Left renal cortex interstitium (tissue), 4 donors: ENCODE results near the gene SGCD. TPM values are rescaled to one million over a fixed set of nuclear protein-coding genes. Genes with fewer than 3 reads are reported as not detected.
"Not testable (repeated sequence)": the region's sequence is repeated elsewhere in the genome, so short reads cannot be mapped to it uniquely, and the experiment has no call there.

Experiments used
- DNase-seq, 4 donors: peaks; one replicate each; pipeline ENCODE4 v3.0.0-alpha.2; 2013; ENCODE audit warnings: low read depth in 4 of 4, low spot score in 2 of 4, missing footprints in 1 of 4
- polyA plus RNA-seq, 4 donors: library from polyadenylated mRNA; unstranded; fragments of 120-200 nt; gene quantifications; one replicate each; pipeline ENCODE4 v1.2.1, GENCODE V29; 2013; ENCODE audit not compliant: insufficient read length in 4 of 4

Gene SGCD
- polyA plus RNA-seq, 4 donors: 3.8 to 6.0 (median 5.2) TPM

DNA sequence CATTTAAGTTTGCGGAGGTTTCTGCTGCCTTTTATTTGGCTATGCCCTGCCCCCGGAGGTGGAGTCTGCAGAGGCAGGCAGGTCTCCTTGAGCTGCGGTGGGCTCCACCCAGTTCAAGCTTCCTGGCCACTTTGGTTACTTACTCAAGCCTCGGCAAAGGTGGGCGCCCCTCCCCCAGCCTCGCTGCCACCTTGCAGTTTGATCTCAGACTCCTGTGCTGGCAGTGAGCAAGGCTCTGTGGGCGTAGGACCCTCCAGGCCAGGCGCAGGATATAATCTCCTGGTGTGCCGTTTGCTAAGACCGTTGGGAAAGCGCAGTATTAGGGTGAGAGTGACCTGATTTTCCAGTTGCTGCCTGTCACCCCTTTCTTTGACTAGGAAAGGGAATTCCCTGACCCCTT, 283.6 kb downstream of the SGCD start:
- not testable (repeated sequence) for DNase-seq

DNA sequence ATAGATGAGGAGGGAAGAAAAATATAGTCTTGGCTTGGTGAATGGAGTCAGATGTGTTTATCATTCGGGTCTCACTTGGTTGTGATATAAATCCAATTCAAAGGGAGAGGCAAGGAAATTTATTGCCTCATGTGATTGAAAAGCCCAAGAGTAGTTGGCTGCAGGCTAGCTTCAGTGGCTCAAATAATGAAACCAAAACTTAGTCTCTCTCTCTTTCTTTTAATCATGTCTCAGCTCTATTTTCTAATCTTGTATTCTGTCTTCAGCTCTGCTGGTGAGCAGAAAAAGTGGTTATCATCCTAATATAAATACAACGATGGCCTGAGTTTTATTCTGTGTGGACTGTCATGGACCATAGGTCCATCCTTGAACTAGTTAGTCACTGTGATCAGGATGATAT, 288.9 kb downstream of the SGCD start:
- DNase-seq: no peak

DNA sequence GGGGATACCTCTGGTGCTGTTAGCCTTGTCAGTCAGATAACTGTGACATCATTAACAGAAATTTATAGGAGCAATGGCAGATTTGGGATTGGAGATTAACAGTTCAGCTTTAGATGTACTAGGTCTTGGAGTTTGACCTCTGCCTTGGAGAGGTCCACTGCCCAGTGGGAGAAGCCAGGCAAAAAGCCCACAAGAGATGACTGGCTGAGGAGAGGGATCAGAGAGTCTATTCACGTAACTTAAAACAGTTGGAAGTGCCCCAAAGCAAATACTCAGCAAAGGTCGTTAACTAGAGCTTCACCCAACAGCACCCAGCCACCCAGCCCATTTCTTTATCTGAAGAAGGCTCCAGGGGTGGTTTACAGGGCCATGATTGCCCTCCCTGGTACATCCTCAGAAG, 290.5 kb downstream of the SGCD start:
- DNase-seq: no peak

DNA sequence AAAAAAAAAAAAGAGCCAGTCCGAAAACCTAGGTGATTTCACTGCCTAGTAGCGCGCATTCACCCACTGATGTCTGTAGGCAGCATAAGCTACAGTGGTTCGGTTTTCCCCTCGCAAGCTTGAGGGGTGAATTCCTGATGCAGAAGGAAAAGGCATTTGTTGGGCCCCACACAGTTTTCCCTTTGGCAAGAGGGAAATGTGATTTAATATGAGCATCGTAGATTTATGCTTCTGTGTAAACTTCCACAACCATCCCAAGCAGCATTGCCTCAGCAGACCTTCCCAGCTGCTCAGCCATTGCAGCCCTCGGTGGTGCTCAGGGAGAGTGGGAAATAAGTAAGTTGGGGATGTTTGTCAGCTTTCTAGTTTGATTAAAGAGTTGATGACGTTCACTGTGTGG, 291.6 kb downstream of the SGCD start:
- no peak for DNase-seq

DNA sequence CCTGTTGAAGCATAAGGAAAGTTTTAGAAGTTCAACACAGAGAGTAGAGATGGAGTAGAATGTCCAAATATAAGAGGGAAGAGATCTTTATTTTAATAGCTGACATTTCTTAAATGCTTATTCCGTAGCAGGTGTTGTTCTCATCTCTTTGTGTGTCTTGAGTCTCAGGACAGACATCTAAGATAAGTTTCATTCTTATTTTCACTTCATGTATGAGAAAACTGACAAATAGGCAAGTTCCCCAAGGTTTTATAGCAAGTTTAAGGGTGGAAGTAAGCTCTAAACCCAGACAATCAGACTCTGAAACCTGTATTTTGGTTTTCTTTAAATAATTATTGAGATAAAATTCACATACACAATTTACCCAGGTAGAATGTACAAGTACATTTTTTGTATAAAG, 294.8 kb downstream of the SGCD start:
- no peak for DNase-seq

DNA sequence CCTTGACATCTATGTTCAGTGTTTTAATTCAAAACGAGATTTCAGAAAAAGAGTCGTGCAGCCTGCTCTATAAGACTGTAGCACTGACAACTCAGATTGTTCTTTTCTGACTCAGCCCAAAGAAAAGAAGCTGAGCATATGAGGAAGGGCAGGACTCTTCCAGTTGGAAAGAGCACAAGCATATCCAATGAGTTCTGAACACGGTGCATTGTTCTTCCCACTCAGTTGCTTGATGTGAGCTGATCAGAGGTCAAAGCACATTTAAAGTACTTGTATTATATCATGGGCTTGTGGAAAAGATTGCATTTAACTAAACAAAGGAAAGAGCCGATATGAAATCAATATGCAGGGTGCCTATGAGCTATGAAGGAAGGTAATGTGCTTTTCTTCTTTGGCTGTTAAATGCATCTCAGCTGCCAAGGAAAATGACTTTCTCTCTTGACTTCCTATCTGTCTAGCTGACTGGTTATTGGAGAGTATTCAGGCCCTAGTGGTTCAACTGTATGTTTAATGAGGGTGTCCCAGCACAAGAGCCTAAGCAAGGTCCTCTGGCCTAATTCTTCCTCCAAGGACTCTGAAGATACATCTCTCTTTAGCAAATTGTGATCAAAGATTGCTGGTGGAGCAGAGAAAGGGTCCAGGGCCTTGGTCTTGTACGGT, 296.5 kb downstream of the SGCD start:
- no peak for DNase-seq

DNA sequence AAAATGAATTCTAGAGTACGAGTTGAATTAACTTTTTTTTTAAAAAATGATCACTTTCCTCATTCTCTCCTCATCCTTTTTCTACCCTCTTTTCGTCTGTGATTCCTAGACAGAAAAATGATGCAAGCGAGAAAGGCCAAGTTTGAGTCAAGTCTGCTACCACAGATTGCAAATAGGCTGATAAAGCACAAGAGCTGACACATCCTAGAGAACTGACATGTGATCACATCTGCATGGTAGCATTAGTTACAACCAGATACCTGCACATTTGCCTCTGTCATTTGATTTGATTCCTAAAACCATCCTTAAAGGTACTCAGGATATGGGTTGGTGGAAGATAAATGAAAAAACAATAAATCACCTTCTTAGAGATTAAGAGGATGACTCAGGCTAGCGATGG, 297.7 kb downstream of the SGCD start:
- DNase-seq: no peak

DNA sequence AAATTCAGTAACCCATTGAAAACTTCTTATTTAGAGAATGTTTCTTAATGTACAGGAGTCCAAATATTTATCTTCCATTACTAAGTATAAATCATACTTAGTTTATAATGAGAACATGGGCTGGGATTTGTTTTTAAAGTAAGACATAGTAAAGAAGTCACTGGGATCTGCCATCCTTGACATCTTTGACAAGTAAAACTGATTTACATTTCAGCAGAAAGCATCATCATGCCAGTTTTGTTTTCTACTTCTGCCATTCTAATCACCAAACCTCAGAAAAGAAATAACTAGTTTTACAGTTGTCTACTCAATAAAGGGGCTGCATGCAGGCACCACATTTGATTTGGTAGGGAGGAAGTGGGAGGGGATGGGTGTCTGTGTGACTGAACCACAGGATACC, 301.5 kb downstream of the SGCD start:
- no peak for DNase-seq

DNA sequence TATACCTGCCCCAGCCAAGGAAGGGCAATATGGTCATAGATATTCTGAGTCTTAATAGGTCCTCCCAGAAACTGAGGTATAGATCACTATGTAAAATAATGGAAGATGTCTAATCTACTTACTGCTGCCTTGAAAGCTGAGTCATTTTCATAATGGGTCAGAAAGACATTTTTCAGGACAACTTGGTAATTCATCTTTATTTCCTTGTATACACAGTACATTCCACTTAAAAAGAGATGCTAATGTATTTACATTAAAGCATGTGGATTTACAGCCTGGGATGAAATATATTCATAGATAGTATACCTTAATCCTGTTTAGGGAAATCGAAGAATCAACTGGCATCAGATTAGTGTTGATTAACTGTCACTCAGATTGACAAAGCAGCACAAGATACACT, 304.0 kb downstream of the SGCD start:
- DNase-seq: no peak

DNA sequence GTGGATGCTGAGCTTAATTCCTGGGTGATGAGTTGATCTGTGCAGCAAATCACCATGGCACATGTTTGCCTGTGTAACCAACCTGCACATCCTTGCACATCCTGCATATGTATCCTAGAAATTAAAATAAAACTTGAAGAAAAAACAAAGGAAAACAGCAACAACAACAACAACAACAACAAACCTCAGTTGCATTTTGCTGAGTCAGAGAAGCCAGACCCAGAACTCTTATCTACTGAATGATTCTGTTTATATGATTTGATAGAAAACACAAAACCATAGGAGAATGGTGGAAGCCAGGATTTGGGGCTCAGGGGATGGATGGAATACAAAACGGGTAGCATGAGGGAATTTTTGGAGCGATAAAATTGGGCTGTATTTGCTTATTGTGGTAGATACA, 307.3 kb downstream of the SGCD start:
- no peak for DNase-seq

DNA sequence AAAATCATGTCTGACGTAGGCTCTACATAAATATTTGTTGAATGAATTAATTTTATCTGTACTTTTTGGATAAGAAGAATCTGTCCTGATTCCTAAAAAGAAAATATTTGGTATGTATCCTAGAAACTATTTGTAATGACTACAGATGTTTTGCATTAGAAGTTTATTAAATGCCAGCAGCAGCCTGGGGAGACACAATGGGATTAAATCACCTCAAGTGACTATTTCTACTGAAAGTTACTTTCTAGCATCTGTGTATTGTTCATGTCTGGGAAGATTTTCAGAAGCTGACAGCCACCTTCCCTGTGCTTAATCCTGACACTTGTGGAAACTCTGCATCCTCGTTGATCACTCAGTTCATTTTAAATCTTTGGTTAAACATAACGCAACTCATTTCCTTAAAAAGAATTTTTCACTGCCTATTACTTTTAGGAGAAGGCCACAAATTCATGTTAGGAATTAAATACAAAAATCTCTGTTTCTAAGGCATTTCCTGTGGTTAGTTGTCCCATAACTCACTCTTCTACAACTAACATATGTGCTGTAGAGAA, 313.8 kb downstream of the SGCD start:
- peak; percentile 15 to 23 (median 16) for DNase-seq

DNA sequence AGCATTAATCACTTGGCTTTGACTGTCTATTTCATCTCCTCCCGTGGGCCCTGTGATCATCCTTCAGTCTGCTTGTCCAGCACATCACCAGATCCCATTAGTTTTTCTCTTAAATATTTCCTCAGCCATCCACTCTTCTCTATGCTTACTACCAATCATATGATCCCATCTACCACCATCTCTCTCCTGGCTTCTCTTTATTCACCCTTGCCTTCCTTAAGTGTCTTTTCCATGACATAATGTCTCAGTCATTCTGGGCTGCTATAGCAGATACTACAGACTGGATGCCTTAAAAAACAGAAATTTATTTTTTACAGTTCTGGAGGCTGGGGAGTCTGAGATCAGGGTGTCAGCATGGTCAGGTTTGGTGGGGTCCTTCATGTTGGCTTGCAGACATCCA, 314.7 kb downstream of the SGCD start:
- DNase-seq: no peak

DNA sequence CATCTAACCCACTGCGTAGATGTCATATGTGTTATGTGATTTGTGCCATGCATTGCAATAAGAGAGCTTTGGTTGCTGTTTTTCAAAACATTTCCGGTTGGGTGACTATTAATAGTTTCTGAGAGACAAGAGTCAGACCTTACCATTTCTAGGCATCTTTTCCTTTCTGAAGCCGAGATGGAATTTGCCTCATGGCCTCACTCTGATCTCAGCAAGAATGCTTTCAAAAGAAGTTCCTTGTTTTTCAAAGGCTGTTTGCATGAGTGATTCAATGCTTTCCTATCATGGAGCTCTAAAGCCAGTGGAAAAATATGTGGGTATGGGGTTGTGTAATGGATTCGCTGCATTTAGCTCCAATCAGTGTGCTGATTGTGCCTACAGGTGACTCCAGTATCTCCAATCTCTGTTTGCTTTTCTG, 320.1 kb downstream of the SGCD start:
- peak in 1 of 4 donors; percentile 12 for DNase-seq

DNA sequence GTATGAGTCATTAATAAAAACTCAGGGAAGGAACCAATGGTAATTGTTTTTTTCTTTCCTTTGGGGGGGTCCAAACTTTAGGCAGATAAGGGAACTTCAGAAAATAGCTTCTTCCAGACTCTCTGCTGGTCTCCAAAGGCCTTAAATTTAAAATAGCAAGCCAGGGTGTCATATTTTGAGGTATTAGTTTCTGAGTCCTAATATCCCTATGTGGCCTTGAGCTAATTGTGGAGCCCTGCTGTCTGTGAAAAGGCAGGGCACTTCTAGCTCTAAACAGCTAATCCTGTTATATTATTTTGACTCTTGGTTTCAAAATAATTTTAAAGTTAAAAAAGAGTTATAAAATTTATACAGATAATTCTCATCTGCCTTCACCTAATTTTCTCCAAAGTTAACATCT, 327.5 kb downstream of the SGCD start:
- DNase-seq: no peak

DNA sequence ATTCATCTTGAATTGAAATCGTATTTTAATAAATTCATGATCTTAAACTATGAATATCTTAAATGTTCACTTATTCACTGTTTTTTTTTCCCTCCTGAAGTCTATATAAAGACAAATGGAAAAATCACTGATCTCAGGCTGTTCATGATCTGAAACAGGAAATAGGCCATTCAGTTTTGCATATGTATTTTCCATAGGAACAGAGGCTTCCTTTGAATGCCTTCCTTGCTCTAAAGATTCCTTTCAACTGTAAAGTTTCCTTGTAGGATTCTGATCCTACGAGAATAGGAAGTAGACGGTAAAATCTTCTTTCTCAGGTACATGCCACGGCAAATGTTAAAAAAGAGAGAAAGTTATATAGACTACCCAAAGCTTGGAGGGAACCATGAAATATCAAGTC, 328.8 kb downstream of the SGCD start:
- DNase-seq: no peak

DNA sequence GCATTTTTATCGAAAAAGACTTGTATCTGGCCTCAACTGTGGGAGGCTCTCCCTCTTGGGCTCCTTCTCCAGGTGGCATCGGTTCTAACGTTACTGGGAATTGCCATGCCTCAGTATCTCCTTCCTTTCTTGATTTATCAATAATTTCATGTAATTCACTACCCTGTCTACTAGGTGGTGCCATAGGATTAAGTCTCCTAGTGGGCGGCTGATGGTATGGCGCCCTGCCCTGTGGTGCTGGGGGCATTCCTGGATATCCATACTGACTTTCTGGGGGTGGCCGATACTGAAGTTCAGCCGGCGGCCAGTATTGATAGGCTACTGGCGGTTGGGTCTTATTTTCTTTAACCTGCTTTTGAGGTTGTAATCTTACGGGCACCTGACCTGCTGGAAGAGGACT, 337.9 kb downstream of the SGCD start:
- DNase-seq: not testable (repeated sequence)

DNA sequence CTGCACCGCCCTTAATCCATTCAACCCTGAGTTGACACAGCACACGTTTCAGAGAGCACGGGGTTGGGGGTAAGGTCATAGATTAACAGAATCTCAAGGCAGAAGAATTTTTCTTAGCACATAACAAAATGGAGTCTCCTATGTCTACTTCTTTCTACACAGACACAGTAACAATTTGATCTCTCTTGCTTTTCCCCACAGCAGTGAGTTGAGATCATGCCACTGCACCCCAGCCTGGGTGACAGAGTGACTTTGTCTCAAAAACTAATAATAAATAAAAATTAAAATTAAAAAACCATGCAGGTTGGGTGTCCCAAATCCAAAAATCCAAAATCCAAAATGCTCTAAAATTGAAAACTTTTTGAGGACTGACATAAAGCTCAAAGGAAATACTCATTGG, 339.7 kb downstream of the SGCD start:
- DNase-seq: not testable (repeated sequence)

DNA sequence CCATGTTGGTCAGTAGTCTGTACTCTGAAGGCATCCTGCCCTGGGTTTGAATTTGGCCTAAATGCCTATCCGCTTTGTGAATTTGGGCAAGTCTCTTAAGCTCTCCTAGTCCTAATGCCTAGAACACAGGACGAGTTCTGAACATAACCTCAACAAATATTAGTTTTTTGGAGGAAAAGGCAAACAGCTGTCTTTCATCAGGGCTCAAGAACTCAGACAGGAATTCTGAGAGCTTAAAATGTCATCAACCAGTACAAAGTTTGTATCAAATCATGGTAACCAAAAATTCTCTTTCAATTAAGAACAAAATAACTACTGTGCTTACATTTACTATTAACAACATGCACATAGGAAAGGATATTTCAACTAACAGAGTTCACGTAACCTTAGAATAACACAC, 340.7 kb downstream of the SGCD start:
- no peak for DNase-seq

DNA sequence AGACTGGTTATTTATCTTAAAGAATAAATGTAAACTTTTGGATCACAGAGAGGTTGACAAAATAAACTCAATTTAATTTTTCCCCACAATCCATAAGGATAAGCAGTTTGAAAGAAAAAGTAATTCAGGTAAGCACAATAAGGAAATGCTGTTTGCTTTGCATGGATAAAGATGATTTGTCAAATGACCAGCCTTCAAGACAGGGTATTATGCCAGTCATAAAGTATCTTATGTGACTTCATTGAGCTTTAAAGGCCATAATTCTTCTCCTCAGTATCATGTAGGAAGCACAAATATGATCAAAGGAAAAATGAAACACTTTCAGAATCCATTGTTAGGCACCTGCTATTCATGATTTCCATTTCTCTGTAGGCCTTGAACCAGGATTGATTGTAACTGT, 342.5 kb downstream of the SGCD start:
- no peak for DNase-seq

DNA sequence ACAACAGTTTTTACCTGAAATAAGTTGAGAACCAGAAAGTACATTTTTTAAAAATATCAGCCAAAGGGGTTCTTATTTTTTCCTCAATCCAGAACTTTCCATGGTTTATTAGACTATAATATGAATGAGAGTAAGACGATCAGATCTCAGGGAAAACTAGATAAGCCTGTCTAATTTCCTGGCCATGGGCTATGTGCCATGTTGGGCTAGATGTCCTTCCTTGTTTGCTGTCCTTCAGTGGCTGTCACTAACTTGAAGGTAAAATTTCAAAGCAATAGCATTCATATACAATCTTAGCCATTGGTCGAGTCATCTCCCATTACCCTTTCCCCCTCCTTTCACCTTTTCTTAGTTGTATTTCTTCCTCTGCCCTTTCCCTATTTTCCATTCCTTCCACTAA, 343.7 kb downstream of the SGCD start:
- no peak for DNase-seq

DNA sequence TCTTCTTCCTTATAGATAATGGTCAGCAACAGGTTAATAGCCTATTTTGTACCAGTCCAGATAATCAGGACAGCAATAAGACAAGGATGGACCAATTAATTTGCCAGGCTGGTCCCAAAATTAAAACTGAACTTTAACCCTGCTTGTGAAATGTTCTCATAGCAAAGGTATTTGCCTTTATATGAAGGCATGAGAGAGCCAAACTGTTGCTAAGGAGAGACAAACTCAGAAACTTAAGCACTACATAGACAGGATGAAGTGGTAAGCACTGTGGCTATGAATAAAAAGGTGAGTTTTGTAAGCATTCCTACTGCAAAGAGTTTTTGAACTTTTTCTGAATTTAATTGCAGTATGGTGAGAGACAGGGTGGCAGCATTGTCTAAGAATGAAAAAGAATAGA, 348.4 kb downstream of the SGCD start:
- no peak for DNase-seq

DNA sequence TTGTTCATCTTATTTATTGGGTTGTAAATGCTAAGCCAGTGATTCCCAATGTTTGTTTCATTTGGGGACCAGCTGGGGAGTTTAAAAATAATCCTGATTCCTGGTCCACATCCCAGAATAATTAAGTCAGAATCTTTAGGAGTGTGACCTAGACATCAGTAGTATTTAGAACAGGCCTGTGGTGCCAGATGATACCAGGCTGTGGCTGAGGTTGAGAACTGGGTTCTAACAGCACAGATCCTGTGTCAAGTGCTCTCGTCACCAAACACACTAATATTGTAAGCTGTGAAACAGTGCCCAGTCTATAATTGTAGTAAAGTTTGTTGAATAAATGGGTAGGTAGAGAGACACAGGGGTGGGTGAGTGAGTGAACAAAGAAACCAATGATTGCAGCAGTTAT, 351.0 kb downstream of the SGCD start:
- DNase-seq: no peak

DNA sequence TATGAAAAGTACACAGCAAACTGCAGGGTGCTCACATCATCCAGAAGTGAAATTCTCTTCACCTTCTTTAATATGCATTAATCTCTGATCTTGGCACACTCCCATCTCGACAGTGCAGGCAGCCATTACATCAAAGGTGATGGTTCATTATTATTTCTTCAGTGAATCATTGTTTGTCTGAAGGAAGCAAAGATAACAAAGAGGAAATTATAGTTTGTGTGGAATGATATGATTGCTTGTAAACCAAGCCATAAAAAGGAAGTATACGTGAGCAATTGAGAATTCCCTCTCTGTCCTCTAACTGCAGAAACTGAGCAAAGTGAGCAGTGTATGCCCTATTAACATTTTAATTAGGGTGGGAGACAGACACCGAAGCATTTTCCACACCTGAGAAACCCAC, 351.5 kb downstream of the SGCD start:
- no peak for DNase-seq
